ENCODE results near the gene RAB4B. TPM values are rescaled to one million over a fixed set of nuclear protein-coding genes. Genes with fewer than 3 reads are reported as not detected.
A peak's percentile ranks its signal among the peaks of the same experiment; 100 is the strongest.
"Not testable (repeated sequence)": the region's sequence is repeated elsewhere in the genome, so short reads cannot be mapped to it uniquely, and the experiment has no call there.

Gene RAB4B, protein sequence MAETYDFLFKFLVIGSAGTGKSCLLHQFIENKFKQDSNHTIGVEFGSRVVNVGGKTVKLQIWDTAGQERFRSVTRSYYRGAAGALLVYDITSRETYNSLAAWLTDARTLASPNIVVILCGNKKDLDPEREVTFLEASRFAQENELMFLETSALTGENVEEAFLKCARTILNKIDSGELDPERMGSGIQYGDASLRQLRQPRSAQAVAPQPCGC
- 10.1 and 13.2 TPM in 2 replicates for total RNA-seq (2022)
- Bru-seq, nascent RNA, result percentile 30 among the genes with signal in this experiment
- percentile 76 among the genes with signal in this experiment for BruChase-seq, experiment 1, labeled RNA remaining after a 6-hour chase
- percentile 47 among the genes with signal in this experiment for BruChase-seq, experiment 2, labeled RNA remaining after a 2-hour chase
- long read RNA-seq, transcript RAB4B-201 (8 exons, 1,133 nt), result major isoform, 5 of 10 reads
- long read RNA-seq, partial matches to known transcripts, result 0 of 10 reads
- long read RNA-seq, other reads (novel, unspliced or antisense), result 5 of 10 reads

DNA sequence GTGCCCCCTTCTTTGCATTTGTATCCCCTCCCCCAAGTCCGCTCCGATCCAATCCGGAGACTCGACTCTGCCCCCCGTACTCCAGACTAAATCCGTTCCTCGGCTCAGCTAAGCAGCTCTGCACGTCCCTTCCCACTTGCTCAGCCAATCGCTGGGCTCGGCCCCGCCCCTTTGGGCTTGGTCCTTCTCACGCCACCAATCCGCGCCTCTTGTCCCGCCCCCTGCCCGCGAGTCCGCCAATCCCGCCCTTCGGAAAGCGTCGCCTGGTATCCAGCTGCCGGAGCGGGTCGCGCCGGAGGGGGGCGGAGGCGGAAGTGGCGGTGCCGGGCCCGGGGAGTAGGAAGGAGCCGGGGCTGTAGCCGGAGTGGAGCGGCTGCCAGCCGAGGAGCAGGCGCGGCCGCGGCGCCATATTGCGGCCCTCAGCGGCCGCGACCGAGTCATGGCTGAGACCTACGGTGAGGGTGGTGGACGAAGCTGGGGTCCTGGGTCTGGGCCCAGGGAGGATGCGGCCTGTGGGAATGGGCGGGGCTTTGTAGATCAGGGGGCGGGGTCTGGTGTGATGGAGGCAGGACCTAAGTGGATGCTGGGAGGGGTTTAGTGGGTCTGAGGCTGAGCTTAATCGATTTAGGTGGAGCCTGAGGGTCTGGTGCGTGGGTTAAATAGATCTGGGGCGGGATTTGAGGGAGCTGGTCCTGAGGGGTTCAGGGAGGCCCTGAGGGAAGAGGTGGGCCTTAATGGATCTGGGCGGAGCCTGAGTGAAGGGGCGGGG, at the start of gene RAB4B:
TSS of gene RAB4B (plus strand) at position 311 of the 769 bp plus-strand sequence. CDS start at position 440, 129 bp downstream.
- no peaks in the 10 kb centered on the region for H3K27me3 Mint-ChIP-seq (ENCODE audit: insufficient read depth, unreplicated experiment)
- ChIA-PET POLR2A (interaction anchor here (0.6 to 4.4 kb wide), 30 partner anchors 9 to 486 kb away, joined by 3 to 55 read pairs (median 4); partner anchors contain the start of genes ACTMAP, AXL, C19orf47 and COQ8B), CTCF (interaction anchor here (0.6 to 2.1 kb wide), 10 partner anchors 9 to 633 kb away, joined by 3 to 6 read pairs (median 4); partner anchors contain the start of genes EGLN2 and MAP3K10)
- TF ChIP-seq, protein P1, sequence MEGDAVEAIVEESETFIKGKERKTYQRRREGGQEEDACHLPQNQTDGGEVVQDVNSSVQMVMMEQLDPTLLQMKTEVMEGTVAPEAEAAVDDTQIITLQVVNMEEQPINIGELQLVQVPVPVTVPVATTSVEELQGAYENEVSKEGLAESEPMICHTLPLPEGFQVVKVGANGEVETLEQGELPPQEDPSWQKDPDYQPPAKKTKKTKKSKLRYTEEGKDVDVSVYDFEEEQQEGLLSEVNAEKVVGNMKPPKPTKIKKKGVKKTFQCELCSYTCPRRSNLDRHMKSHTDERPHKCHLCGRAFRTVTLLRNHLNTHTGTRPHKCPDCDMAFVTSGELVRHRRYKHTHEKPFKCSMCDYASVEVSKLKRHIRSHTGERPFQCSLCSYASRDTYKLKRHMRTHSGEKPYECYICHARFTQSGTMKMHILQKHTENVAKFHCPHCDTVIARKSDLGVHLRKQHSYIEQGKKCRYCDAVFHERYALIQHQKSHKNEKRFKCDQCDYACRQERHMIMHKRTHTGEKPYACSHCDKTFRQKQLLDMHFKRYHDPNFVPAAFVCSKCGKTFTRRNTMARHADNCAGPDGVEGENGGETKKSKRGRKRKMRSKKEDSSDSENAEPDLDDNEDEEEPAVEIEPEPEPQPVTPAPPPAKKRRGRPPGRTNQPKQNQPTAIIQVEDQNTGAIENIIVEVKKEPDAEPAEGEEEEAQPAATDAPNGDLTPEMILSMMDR (IDR thresholded peaks at IDR 0.05; ENCODE audit: unreplicated experiment), result no peak
- intact Hi-C loops (cut with micrococcal nuclease), result no loop called here
- peaks cover 2% of the 10 kb centered on the region for H3K36me3 Mint-ChIP-seq (ENCODE audit: insufficient read depth, unreplicated experiment)
- no peaks in the 10 kb centered on the region for H3K9me3 Mint-ChIP-seq (ENCODE audit: unreplicated experiment)
- BruUV-seq (replicated peaks), result no TSS peak
- peak within 1 kb of the TSS; percentile 86 for H3K27ac Mint-ChIP-seq (ENCODE audit: low read depth, unreplicated experiment)
- peak; percentile 100 for DNase-seq (ENCODE audit: unreplicated experiment)
- peaks cover 25% of the 10 kb centered on the region for H3K4me1 Mint-ChIP-seq (ENCODE audit: insufficient read depth, unreplicated experiment)
- peak within 1 kb of the TSS; percentile 83 for H3K4me3 Mint-ChIP-seq (ENCODE audit: unreplicated experiment)

DNA sequence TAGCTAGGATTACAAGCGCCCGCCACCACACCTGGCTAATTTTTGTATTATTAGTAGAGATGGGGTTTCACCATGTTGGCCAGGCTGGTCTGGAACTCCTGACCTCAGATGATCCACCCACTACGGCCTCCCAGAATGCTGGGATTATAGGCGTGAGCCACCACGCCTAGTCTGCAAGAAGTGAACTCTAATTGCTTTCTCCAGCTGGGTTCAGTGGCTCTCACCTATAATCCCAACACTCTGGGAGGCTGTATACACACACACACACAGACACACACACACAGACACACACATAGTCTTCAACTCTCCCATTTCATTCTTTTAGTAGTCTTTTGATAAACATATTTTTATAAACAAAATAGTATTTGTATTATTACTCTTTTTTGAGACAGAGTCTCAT, 48.0 kb upstream of the RAB4B start:
- ChIA-PET CTCF (interaction anchor here (0.6 kb wide), 1 partner anchor 25 kb away, joined by 5 read pairs; no protein-coding TSS in a partner anchor), POLR2A (interaction anchor here (0.9 to 1.7 kb wide), 3 partner anchors 11 to 20 kb away, joined by 3 to 7 read pairs (median 6); partner anchors contain the start of gene ACTMAP)
- BruUV-seq (replicated peaks); H3K4me1 Mint-ChIP-seq (ENCODE audit: insufficient read depth, unreplicated experiment); H3K9me3 Mint-ChIP-seq (ENCODE audit: unreplicated experiment); H3K4me3 Mint-ChIP-seq (ENCODE audit: unreplicated experiment); H3K27me3 Mint-ChIP-seq (ENCODE audit: insufficient read depth, unreplicated experiment); intact Hi-C loops (cut with micrococcal nuclease); H3K27ac Mint-ChIP-seq (ENCODE audit: low read depth, unreplicated experiment); DNase-seq (ENCODE audit: unreplicated experiment): not testable (repeated sequence)
- peaks cover 100% of the 10 kb centered on the region for H3K36me3 Mint-ChIP-seq (ENCODE audit: insufficient read depth, unreplicated experiment)

DNA sequence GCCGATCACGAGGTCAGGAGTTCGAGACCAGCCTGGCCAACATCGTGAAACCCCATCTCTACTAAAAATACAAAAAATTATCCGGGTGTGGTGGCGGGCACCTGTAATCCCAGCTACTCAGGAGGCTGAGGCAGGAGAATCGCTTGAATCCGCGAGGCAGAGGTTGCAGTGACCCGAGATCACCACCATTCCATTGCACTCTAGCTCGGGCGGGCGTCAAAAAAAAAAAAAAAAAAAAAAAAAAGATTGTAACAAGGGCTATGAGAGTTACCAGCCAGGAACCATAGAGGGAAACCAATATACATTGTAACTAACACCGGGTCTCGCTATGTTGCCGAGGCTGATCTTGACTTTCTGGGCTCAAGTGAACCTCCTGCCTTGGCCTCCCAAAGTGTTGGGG, 45.7 kb upstream of the RAB4B start:
- peaks cover 100% of the 10 kb centered on the region for H3K36me3 Mint-ChIP-seq (ENCODE audit: insufficient read depth, unreplicated experiment)
- BruUV-seq (replicated peaks); H3K4me1 Mint-ChIP-seq (ENCODE audit: insufficient read depth, unreplicated experiment); DNase-seq (ENCODE audit: unreplicated experiment); CTCF ChIA-PET; H3K27ac Mint-ChIP-seq (ENCODE audit: low read depth, unreplicated experiment); H3K4me3 Mint-ChIP-seq (ENCODE audit: unreplicated experiment); H3K9me3 Mint-ChIP-seq (ENCODE audit: unreplicated experiment); intact Hi-C loops (cut with micrococcal nuclease); H3K27me3 Mint-ChIP-seq (ENCODE audit: insufficient read depth, unreplicated experiment): not testable (repeated sequence)
- POLR2A ChIA-PET, result interaction anchor here (0.9 to 1.2 kb wide), 2 partner anchors 8 to 10 kb away, joined by 3 to 4 read pairs; no protein-coding TSS in a partner anchor

DNA sequence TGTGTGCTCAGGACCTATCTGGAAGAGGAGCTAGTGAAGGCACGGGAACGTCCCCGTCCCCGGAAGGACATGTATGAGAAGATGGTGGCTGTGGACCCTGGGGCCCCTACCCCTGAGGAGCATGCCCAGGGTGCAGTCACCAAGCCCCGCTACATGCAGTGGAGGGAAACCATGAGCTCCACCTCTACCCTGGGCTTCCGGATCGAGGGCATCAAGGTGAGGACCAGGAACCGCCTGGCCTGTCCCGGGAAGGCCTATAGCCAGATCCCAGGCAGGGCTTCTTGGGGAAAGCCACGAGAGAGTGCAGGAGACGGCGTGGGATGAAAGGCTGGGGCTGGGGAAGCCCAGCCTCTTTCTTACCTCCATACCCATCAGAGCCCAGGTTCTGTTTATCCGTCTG, 44.9 kb upstream of the RAB4B start:
- TF ChIP-seq, protein P1 (IDR thresholded peaks at IDR 0.05; ENCODE audit: unreplicated experiment), result no peak
- DNase-seq (ENCODE audit: unreplicated experiment), result no peak
- POLR2A ChIA-PET, result interaction anchor here (0.9 to 4.2 kb wide), 6 partner anchors 9 to 17 kb away, joined by 3 to 23 read pairs (median 4); partner anchors contain the start of genes ACTMAP and SNRPA
- no peaks in the 10 kb centered on the region for H3K9me3 Mint-ChIP-seq (ENCODE audit: unreplicated experiment)
- no peak overlapping the region for H3K27ac Mint-ChIP-seq (ENCODE audit: low read depth, unreplicated experiment)
- no peaks in the 10 kb centered on the region for H3K27me3 Mint-ChIP-seq (ENCODE audit: insufficient read depth, unreplicated experiment)
- H3K4me1 Mint-ChIP-seq (ENCODE audit: insufficient read depth, unreplicated experiment), result peaks cover 7% of the 10 kb centered on the region
- H3K36me3 Mint-ChIP-seq (ENCODE audit: insufficient read depth, unreplicated experiment), result peaks cover 99% of the 10 kb centered on the region
- no peak overlapping the region for H3K4me3 Mint-ChIP-seq (ENCODE audit: unreplicated experiment)
- no TSS peak for BruUV-seq (replicated peaks)
- intact Hi-C loops (cut with micrococcal nuclease), result no loop called here
- CTCF ChIA-PET, result interaction anchor here (0.6 to 1.3 kb wide), 5 partner anchors 11 to 240 kb away, joined by 3 to 7 read pairs (median 3); no protein-coding TSS in a partner anchor

All from MCF 10A (cell line).